Measurements from ENCODE around the gene PTK6. TPM values are rescaled to one million over a fixed set of nuclear protein-coding genes. Genes with fewer than 3 reads are reported as not detected.
A peak's percentile ranks its signal among the peaks of the same experiment; 100 is the strongest.
"Not testable (repeated sequence)": the region's sequence is repeated elsewhere in the genome, so short reads cannot be mapped to it uniquely, and the experiment has no call there.

Gene PTK6
- total RNA-seq, 1 donor, result 0.52 TPM

DNA sequence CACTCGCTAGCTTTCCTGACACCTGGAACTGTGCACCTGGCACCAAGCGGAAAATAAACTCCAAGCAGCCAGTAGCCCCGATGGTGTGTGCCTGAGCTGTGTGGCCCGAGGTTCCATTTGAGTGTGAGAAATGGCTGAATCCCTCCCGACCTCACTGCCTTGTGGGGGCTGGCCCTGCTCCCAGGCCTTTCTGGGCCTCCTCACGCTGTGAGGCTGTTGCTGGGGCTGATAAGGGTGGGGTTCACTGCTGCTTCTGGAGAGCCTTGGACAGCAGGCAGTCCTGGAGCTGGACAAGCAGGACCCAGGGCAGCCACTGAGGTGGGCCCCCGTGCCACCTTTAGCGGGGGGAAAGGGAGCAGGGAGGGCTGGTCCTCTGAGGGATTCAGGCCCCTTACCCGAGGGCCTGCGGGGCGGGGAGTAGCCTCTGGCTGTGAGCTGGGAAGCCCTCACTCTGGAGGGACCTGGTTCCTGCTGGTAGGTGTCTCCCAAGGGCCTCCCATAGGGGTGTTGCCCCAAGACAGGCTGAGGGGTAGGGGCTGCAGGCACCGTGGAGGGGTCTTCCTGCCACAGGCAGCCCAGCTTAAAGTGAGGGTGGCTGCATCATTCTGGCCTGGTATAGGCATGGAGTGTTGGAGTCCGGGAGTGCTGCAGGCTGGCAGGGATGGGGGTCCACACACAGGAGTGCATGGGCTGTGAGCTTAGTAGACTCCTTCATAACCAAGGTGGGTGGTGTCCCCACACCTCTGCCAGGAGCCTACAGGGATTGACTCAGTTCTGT, 14.9 kb downstream of the PTK6 start:
- H3K9me3 ChIP-seq (ENCODE audit: low read depth, low read length), result no peaks in the 10 kb centered on the region
- peaks cover 27% of the 10 kb centered on the region for H3K4me1 ChIP-seq (ENCODE audit: insufficient read depth, low read length)
- no peaks in the 10 kb centered on the region for H3K27me3 ChIP-seq (ENCODE audit: insufficient read depth, low read length)
- no peak overlapping the region for H3K4me3 ChIP-seq (ENCODE audit: low read length)

DNA sequence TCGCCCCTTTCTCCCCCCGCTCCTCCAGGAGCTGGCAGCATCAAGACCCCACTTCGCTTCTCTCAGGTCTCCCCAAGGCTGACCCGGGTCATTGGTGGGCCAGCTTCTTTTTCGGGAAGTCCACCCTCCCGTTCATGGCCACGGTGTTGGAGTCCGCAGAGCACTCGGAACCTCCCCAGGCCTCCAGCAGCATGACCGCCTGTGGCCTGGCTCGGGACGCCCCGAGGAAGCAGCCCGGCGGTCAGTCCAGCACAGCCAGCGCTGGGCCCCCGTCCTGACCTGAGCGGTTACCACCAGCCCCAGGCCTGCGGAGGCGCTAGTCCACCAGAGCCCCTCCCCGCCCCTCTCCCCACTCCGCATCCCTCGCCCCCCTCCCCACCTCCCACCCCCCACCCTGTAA, 15.6 kb downstream of the PTK6 start:
- H3K27me3 ChIP-seq (ENCODE audit: insufficient read depth, low read length), result no peaks in the 10 kb centered on the region
- H3K9me3 ChIP-seq (ENCODE audit: low read depth, low read length), result no peaks in the 10 kb centered on the region
- H3K4me3 ChIP-seq (ENCODE audit: low read length), result peak overlapping the region; percentile 53
- peaks cover 27% of the 10 kb centered on the region for H3K4me1 ChIP-seq (ENCODE audit: insufficient read depth, low read length)

DNA sequence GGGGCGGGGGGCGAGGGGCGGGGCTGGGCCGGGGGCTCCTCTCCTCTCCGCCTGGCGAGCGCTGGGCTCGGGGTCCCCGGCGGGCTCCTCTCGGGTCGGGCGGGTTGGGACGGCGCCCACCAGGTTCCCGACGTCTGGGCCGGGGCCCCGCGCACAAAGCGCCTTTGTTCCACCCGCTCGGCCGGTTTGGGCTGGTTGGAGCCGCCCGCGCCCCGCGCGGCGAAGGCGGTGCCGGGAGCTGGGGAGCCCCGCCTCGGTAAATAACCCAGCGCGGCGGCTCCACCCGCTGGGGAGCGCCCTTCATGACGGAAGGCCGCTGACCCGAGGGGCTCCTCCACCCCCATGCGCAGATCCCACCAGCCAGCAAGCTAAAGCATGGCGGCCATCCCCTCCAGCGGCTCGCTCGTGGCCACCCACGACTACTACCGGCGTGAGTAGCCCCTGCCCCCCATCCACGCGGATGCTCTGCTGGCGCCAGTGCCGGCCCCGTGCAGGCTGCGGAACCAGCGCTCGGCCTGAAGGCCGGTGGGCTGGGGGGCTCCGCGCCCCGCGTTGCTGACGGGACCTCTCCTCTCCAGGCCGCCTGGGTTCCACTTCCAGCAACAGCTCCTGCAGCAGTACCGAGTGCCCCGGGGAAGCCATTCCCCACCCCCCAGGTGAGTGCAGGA, 16.1 kb downstream of the PTK6 start:
- peak overlapping the region; percentile 53 for H3K4me3 ChIP-seq (ENCODE audit: low read length)
- H3K4me1 ChIP-seq (ENCODE audit: insufficient read depth, low read length), result peaks cover 25% of the 10 kb centered on the region
- H3K9me3 ChIP-seq (ENCODE audit: low read depth, low read length), result no peaks in the 10 kb centered on the region
- no peaks in the 10 kb centered on the region for H3K27me3 ChIP-seq (ENCODE audit: insufficient read depth, low read length)

GRCh38 chr20:63520504-63520933, 16.7 kb downstream of the PTK6 start, which contains the start of gene PPDPF:
TSS of gene PPDPF (plus strand) at chr20:63520765. CDS start at chr20:63521309, 544 bp downstream.
- H3K27me3 ChIP-seq (ENCODE audit: insufficient read depth, low read length), result no peaks in the 10 kb centered on the region
- H3K4me1 ChIP-seq (ENCODE audit: insufficient read depth, low read length), result peaks cover 21% of the 10 kb centered on the region
- H3K9me3 ChIP-seq (ENCODE audit: low read depth, low read length), result no peaks in the 10 kb centered on the region
- H3K4me3 ChIP-seq (ENCODE audit: low read length), result peak within 1 kb of the TSS; percentile 53

- H3K27me3 ChIP-seq (ENCODE audit: insufficient read depth, low read length), result no peaks in the 10 kb centered on the region
- peaks cover 21% of the 10 kb centered on the region for H3K4me1 ChIP-seq (ENCODE audit: insufficient read depth, low read length)
- peak overlapping the region; percentile 53 for H3K4me3 ChIP-seq (ENCODE audit: low read length)
- no peaks in the 10 kb centered on the region for H3K9me3 ChIP-seq (ENCODE audit: low read depth, low read length)
Measured at GRCh38 chr20:63519668-63520503, 17.3 kb downstream of the PTK6 start.

- Histone ChIP-seq H3K4me3 (ENCODE audit: low read length) (no peak overlapping the region), H3K9me3 (ENCODE audit: low read depth, low read length) (no peaks in the 10 kb centered on the region), H3K4me1 (ENCODE audit: insufficient read depth, low read length) (peaks cover 21% of the 10 kb centered on the region), H3K27me3 (ENCODE audit: insufficient read depth, low read length) (no peaks in the 10 kb centered on the region)
Measured at GRCh38 chr20:63518946-63519667, 18.1 kb downstream of the PTK6 start.

GRCh38 chr20:63518351-63518861, 18.8 kb downstream of the PTK6 start:
- H3K9me3 ChIP-seq (ENCODE audit: low read depth, low read length), result no peaks in the 10 kb centered on the region
- no peak overlapping the region for H3K4me3 ChIP-seq (ENCODE audit: low read length)
- peaks cover 21% of the 10 kb centered on the region for H3K4me1 ChIP-seq (ENCODE audit: insufficient read depth, low read length)
- H3K27me3 ChIP-seq (ENCODE audit: insufficient read depth, low read length), result no peaks in the 10 kb centered on the region

DNA sequence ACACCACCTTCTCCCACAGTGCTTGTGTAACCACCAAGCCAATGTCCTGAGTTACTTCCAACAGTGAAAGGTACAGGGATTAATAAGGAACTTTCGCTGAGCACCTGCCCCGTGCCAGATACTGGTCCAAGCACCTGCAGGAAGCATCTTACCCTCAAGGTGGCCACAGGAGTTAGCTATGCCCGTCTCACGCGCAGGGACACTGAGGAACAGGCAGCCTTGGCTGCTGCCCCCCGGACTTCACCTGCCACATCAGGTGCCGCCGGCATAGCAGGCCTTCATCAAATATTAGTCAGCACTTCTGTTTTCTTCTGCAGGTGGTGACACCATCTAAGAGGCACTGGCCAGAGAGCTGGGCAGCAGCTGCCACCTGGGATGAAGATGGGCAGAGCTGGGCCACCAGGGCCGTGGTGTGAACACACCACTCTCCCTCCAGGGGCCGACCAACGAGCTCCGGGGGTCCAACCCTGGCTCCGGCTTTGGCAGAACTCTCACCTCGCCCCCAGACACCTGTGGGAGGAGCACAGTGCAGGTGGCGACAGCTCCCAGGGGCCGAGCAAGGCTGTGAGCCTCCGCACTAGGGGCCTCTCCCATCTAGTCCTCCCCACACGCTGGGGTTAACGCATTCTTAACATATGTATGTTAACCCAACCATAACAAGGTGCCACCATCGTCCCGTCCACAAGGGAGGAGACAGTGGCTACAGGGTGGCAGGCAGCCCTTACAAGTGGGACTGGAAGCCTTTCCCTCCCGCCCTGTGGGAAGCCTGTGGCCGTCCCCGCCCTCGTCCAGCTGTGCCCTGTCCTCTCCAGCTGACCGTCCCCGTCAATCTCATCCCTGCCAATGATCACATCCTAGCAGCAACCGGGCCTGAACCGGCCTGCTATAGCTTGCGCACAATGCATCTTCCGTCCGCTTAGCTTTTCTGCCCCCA, 19.5 kb downstream of the PTK6 start:
- H3K4me1 ChIP-seq (ENCODE audit: insufficient read depth, low read length), result peaks cover 21% of the 10 kb centered on the region

GRCh38 chr20:63514520-63514919, 22.7 kb downstream of the PTK6 start:
- not testable (repeated sequence) for H3K9me3 ChIP-seq (ENCODE audit: low read depth, low read length); H3K4me1 ChIP-seq (ENCODE audit: insufficient read depth, low read length); H3K4me3 ChIP-seq (ENCODE audit: low read length)
- H3K27me3 ChIP-seq (ENCODE audit: insufficient read depth, low read length), result peaks cover 11% of the 10 kb centered on the region

More for the DNA sequence above, 19.5 kb downstream of the PTK6 start:
- Histone ChIP-seq H3K27me3 (ENCODE audit: insufficient read depth, low read length) (peaks cover 3% of the 10 kb centered on the region), H3K4me3 (ENCODE audit: low read length) (no peak overlapping the region), H3K9me3 (ENCODE audit: low read depth, low read length) (no peaks in the 10 kb centered on the region)

DNA sequence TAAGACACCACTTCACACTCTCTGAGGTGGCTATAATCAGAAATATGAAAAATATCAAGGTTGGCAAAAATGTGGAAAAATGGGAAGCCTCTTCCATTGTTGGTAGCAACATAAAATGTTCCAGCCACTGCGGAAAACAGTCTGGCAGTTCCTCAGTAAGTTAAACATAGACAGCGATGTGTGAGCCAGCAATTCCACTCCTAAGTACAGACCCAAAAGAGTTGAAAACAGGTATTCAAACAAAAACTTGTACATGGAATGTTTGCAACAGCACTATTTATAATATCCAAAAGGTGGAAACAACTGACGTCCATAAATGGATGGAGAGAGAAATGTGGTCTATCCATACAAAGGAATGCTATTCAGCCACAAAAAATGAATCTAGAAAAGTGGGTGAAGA, 24.0 kb downstream of the PTK6 start:
- Histone ChIP-seq H3K4me3 (ENCODE audit: low read length) (no peak overlapping the region), H3K9me3 (ENCODE audit: low read depth, low read length) (no peaks in the 10 kb centered on the region), H3K4me1 (ENCODE audit: insufficient read depth, low read length) (no peaks in the 10 kb centered on the region), H3K27me3 (ENCODE audit: insufficient read depth, low read length) (peaks cover 11% of the 10 kb centered on the region)

GRCh38 chr20:63509088-63509564, 28.1 kb downstream of the PTK6 start:
- no peak overlapping the region for H3K4me3 ChIP-seq (ENCODE audit: low read length)
- peaks cover 11% of the 10 kb centered on the region for H3K27me3 ChIP-seq (ENCODE audit: insufficient read depth, low read length)
- no peaks in the 10 kb centered on the region for H3K4me1 ChIP-seq (ENCODE audit: insufficient read depth, low read length)
- H3K9me3 ChIP-seq (ENCODE audit: low read depth, low read length), result no peaks in the 10 kb centered on the region

- Histone ChIP-seq H3K9me3 (ENCODE audit: low read depth, low read length) (no peaks in the 10 kb centered on the region), H3K27me3 (ENCODE audit: insufficient read depth, low read length) (peaks cover 11% of the 10 kb centered on the region), H3K4me1 (ENCODE audit: insufficient read depth, low read length) (no peaks in the 10 kb centered on the region)
Measured at GRCh38 chr20:63508072-63508768, 29.0 kb downstream of the PTK6 start.

More at GRCh38 chr20:63508072-63508768, 29.0 kb downstream of the PTK6 start:
- H3K4me3 ChIP-seq (ENCODE audit: low read length), result no peak overlapping the region
